GM23338 (cell line): ENCODE data around the gene RPL29.
A peak's percentile ranks its signal among the peaks of the same experiment; 100 is the strongest.

ENCODE experiments used
- CREB1 ChIP-seq: fragments of 250-450 bp; sonication (Bioruptor Pico); IDR thresholded peaks from 2 replicates; pipeline ENCODE4 v1.5.0; 2020; ENCODE audit warnings: low read depth, mild to moderate bottlenecking, moderate library complexity
- EZH2 ChIP-seq: fragments of 200-600 bp; sonication (generic); IDR thresholded peaks from one replicate; pipeline ENCODE4 v1.8.0; 2017; ENCODE audit warnings: antibody characterized with exemption, mild to moderate bottlenecking, low read depth; ENCODE audit not compliant: unreplicated experiment
- EZH2phosphoT487 ChIP-seq: fragments of 200-600 bp; sonication (generic); IDR thresholded peaks from one replicate; pipeline ENCODE4 v1.8.1; 2018; ENCODE audit warnings: antibody characterized with exemption; ENCODE audit not compliant: unreplicated experiment
- JUNB ChIP-seq: IDR thresholded peaks from one replicate; pipeline ENCODE4 v1.6.1; 2016; ENCODE audit warnings: antibody characterized with exemption; ENCODE audit not compliant: unreplicated experiment
- NANOG ChIP-seq: IDR thresholded peaks from 2 replicates; pipeline ENCODE4 v1.6.1; 2016; ENCODE audit warnings: antibody characterized with exemption, borderline replicate concordance
- POLR2AphosphoS5 ChIP-seq: IDR thresholded peaks from 2 replicates; pipeline ENCODE4 v1.6.1; 2016; ENCODE audit warnings: antibody characterized with exemption, low read depth
- ZNF114 ChIP-seq: fragments of 250-450 bp; sonication (Bioruptor Pico); IDR thresholded peaks from 2 replicates; pipeline ENCODE4 v1.5.0; 2020; ENCODE audit warnings: mild to moderate bottlenecking, moderate library complexity
- TF ChIP-seq, protein P1 (sequence below), 2 experiments: fragments of 200-600 bp in 1 of 2; sonication (generic) in 1 of 2; conservative IDR thresholded peaks; 2 replicates each; pipeline versions ENCODE4 v1.5.1 to v1.6.1; 2016 to 2017; ENCODE audit warnings: antibody characterized with exemption in 2 of 2, low read depth in 2 of 2, mild to moderate bottlenecking in 2 of 2, moderate library complexity in 1 of 2
- TF ChIP-seq, protein P2 (sequence below): IDR thresholded peaks from one replicate; pipeline ENCODE4 v1.6.1; 2018; ENCODE audit warnings: antibody characterized with exemption; ENCODE audit not compliant: unreplicated experiment
- TF ChIP-seq, protein P3 (sequence below): IDR thresholded peaks from 2 replicates; pipeline ENCODE4 v1.6.1; 2016; ENCODE audit warnings: antibody characterized with exemption

DNA sequence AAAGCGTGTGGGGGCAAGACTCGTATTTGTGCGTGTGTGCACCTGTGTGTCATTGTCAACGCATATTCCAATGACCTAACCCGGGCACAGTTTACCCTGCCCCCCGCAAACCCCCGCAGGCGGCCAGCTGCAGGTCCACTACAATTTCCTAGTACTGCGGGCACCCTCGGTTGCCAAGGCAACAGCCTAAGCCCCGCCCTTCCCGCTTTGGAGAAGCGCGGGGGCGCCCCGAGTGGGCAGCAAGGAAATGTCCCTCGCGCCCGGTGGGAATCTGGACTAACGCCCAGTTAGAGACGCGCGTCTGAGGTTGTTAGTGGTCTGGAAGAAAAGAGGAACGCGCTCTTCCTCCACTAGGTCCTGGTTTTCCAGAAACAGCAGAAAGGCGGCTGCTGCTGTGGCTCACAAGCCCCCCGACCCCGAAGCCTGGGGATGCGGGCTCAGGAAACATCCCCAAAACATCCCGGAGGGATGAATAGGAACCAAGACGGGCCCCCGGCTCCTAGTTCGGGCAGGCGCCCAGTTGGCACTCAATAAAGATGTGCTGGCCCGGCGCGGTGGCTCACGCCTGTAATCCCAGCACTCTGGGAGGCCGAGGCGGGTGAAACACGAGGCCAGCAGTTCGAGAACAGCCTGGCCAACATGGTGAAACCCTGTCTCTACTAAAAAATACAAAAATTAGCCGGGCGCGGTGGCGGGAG is 19.7 kb downstream of the RPL29 start:
- TF ChIP-seq NANOG = no peak
- TF ChIP-seq, protein P1, sequence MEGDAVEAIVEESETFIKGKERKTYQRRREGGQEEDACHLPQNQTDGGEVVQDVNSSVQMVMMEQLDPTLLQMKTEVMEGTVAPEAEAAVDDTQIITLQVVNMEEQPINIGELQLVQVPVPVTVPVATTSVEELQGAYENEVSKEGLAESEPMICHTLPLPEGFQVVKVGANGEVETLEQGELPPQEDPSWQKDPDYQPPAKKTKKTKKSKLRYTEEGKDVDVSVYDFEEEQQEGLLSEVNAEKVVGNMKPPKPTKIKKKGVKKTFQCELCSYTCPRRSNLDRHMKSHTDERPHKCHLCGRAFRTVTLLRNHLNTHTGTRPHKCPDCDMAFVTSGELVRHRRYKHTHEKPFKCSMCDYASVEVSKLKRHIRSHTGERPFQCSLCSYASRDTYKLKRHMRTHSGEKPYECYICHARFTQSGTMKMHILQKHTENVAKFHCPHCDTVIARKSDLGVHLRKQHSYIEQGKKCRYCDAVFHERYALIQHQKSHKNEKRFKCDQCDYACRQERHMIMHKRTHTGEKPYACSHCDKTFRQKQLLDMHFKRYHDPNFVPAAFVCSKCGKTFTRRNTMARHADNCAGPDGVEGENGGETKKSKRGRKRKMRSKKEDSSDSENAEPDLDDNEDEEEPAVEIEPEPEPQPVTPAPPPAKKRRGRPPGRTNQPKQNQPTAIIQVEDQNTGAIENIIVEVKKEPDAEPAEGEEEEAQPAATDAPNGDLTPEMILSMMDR (conservative IDR thresholded peaks at IDR 0.05; ENCODE audit: low read depth in 2 of 2) = peak in 1 of 2 experiments; percentile 34; a peak in 2 of 4 replicates
- TF ChIP-seq EZH2 = no peak
- no peak for TF ChIP-seq POLR2AphosphoS5
- TF ChIP-seq ZNF114 (CRISPR knock-in tag) = no peak
- TF ChIP-seq, protein P2, sequence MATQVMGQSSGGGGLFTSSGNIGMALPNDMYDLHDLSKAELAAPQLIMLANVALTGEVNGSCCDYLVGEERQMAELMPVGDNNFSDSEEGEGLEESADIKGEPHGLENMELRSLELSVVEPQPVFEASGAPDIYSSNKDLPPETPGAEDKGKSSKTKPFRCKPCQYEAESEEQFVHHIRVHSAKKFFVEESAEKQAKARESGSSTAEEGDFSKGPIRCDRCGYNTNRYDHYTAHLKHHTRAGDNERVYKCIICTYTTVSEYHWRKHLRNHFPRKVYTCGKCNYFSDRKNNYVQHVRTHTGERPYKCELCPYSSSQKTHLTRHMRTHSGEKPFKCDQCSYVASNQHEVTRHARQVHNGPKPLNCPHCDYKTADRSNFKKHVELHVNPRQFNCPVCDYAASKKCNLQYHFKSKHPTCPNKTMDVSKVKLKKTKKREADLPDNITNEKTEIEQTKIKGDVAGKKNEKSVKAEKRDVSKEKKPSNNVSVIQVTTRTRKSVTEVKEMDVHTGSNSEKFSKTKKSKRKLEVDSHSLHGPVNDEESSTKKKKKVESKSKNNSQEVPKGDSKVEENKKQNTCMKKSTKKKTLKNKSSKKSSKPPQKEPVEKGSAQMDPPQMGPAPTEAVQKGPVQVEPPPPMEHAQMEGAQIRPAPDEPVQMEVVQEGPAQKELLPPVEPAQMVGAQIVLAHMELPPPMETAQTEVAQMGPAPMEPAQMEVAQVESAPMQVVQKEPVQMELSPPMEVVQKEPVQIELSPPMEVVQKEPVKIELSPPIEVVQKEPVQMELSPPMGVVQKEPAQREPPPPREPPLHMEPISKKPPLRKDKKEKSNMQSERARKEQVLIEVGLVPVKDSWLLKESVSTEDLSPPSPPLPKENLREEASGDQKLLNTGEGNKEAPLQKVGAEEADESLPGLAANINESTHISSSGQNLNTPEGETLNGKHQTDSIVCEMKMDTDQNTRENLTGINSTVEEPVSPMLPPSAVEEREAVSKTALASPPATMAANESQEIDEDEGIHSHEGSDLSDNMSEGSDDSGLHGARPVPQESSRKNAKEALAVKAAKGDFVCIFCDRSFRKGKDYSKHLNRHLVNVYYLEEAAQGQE = no peak
- TF ChIP-seq EZH2phosphoT487 = no peak
- no peak for TF ChIP-seq CREB1 (CRISPR knock-in tag)
- TF ChIP-seq JUNB = no peak
- TF ChIP-seq, protein P3, sequence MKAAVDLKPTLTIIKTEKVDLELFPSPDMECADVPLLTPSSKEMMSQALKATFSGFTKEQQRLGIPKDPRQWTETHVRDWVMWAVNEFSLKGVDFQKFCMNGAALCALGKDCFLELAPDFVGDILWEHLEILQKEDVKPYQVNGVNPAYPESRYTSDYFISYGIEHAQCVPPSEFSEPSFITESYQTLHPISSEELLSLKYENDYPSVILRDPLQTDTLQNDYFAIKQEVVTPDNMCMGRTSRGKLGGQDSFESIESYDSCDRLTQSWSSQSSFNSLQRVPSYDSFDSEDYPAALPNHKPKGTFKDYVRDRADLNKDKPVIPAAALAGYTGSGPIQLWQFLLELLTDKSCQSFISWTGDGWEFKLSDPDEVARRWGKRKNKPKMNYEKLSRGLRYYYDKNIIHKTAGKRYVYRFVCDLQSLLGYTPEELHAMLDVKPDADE = no peak
